ENCODE results near the gene FAM163A.

FAM163A gene

GRCh38 chr1:179794146-179794545, 51.1 kb downstream of the FAM163A start:
- no peak for TF ChIP-seq FOXK2 (IDR thresholded peaks at IDR 0.05)
- TF ChIP-seq L3MBTL2 (conservative IDR thresholded peaks at IDR 0.05) = no peak
- no peak for TF ChIP-seq FOXM1 (IDR thresholded peaks at IDR 0.05; ENCODE audit: borderline replicate concordance)
- no peak for TF ChIP-seq SP1 (IDR thresholded peaks at IDR 0.05)
- no peak for TF ChIP-seq ZNF384 (IDR thresholded peaks at IDR 0.05)
- no peak for TF ChIP-seq SUZ12 (IDR thresholded peaks at IDR 0.05)
- no peak for TF ChIP-seq BHLHE40 (IDR thresholded peaks at IDR 0.05; ENCODE audit: borderline replicate concordance)
- no peak for TF ChIP-seq NFRKB (IDR thresholded peaks at IDR 0.05)
- TF ChIP-seq HDGF (IDR thresholded peaks at IDR 0.05; ENCODE audit: borderline replicate concordance) = no peak
- no peak for TF ChIP-seq PKNOX1 (IDR thresholded peaks at IDR 0.05)
- TF ChIP-seq ARNT (IDR thresholded peaks at IDR 0.05) = no peak
- no peak for TF ChIP-seq LEF1 (IDR thresholded peaks at IDR 0.05; ENCODE audit: borderline replicate concordance)
- no peak for TF ChIP-seq FOXA1 (IDR thresholded peaks at IDR 0.05)
- TF ChIP-seq CTBP1 (IDR thresholded peaks at IDR 0.05; ENCODE audit: borderline replicate concordance) = no peak
- no peak for DNase-seq (ENCODE audit: extremely low spot score)
- ChIA-PET POLR2A (no interaction called here), CTCF (interaction anchor here (1.0 to 1.5 kb wide), 2 partner anchors 16 kb away, joined by 3 to 9 read pairs; no protein-coding TSS in a partner anchor)

- POLR2A ChIA-PET = no interaction called here
- no peak for TF ChIP-seq SUZ12 (IDR thresholded peaks at IDR 0.05)
- no peak for TF ChIP-seq HDGF (IDR thresholded peaks at IDR 0.05; ENCODE audit: borderline replicate concordance)
- TF ChIP-seq LEF1 (IDR thresholded peaks at IDR 0.05; ENCODE audit: borderline replicate concordance) = no peak
- no peak for TF ChIP-seq ARNT (IDR thresholded peaks at IDR 0.05)
- no peak for TF ChIP-seq ZNF384 (IDR thresholded peaks at IDR 0.05)
- TF ChIP-seq TARDBP (IDR thresholded peaks at IDR 0.05) = no peak
- no peak for TF ChIP-seq BHLHE40 (IDR thresholded peaks at IDR 0.05; ENCODE audit: borderline replicate concordance)
- no peak for TF ChIP-seq FOXA1 (IDR thresholded peaks at IDR 0.05)
- no peak for TF ChIP-seq CTBP1 (IDR thresholded peaks at IDR 0.05; ENCODE audit: borderline replicate concordance)
- CTCF ChIA-PET = interaction anchor here (1.5 kb wide), 1 partner anchor 15 kb away, joined by 9 read pairs; no protein-coding TSS in a partner anchor
- no peak for DNase-seq (ENCODE audit: extremely low spot score)
Measured at GRCh38 chr1:179794669-179795068, 51.6 kb downstream of the FAM163A start.

- DNase-seq (ENCODE audit: extremely low spot score) = no peak
- ChIA-PET CTCF (interaction anchor here (1.3 to 3.8 kb wide), 3 partner anchors 12 to 92 kb away, joined by 4 to 24 read pairs (median 9); no protein-coding TSS in a partner anchor), POLR2A (no interaction called here)
- TF ChIP-seq SUZ12 (IDR thresholded peaks at IDR 0.05) (no peak), ZNF384 (IDR thresholded peaks at IDR 0.05) (no peak), FOXK2 (IDR thresholded peaks at IDR 0.05) (no peak), FOXM1 (IDR thresholded peaks at IDR 0.05; ENCODE audit: borderline replicate concordance) (no peak), HDGF (IDR thresholded peaks at IDR 0.05; ENCODE audit: borderline replicate concordance) (no peak), ARNT (IDR thresholded peaks at IDR 0.05) (no peak), FOXA1 (IDR thresholded peaks at IDR 0.05) (no peak), NFRKB (IDR thresholded peaks at IDR 0.05) (no peak), PKNOX1 (IDR thresholded peaks at IDR 0.05) (no peak), TARDBP (IDR thresholded peaks at IDR 0.05) (no peak), ELF4 (IDR thresholded peaks at IDR 0.05) (no peak)
Measured at GRCh38 chr1:179798213-179798863, 55.2 kb downstream of the FAM163A start.

GRCh38 chr1:179798864-179799516, 55.9 kb downstream of the FAM163A start:
- ChIA-PET CTCF (interaction anchor here (1.3 to 3.8 kb wide), 3 partner anchors 11 to 92 kb away, joined by 4 to 24 read pairs (median 9); no protein-coding TSS in a partner anchor), POLR2A (interaction anchor here (1.7 kb wide), 1 partner anchor 16 kb away, joined by 4 read pairs; no protein-coding TSS in a partner anchor)

GRCh38 chr1:179800481-179800880, 57.4 kb downstream of the FAM163A start:
- ChIA-PET CTCF (no interaction called here), POLR2A (interaction anchor here (1.7 kb wide), 2 partner anchors 9 to 14 kb away, joined by 4 to 5 read pairs; no protein-coding TSS in a partner anchor)
- no peak for DNase-seq (ENCODE audit: extremely low spot score)
- no peak for TF ChIP-seq ELF4 (IDR thresholded peaks at IDR 0.05)
- no peak for TF ChIP-seq ARNT (IDR thresholded peaks at IDR 0.05)
- TF ChIP-seq BHLHE40 (IDR thresholded peaks at IDR 0.05; ENCODE audit: borderline replicate concordance) = no peak
- TF ChIP-seq TARDBP (IDR thresholded peaks at IDR 0.05) = no peak
- no peak for TF ChIP-seq CTBP1 (IDR thresholded peaks at IDR 0.05; ENCODE audit: borderline replicate concordance)
- no peak for TF ChIP-seq NFRKB (IDR thresholded peaks at IDR 0.05)
- TF ChIP-seq FOXA1 (IDR thresholded peaks at IDR 0.05) = no peak
- TF ChIP-seq PKNOX1 (IDR thresholded peaks at IDR 0.05) = no peak
- TF ChIP-seq FOXK2 (IDR thresholded peaks at IDR 0.05) = no peak
- no peak for TF ChIP-seq FOXM1 (IDR thresholded peaks at IDR 0.05; ENCODE audit: borderline replicate concordance)
- no peak for TF ChIP-seq LEF1 (IDR thresholded peaks at IDR 0.05; ENCODE audit: borderline replicate concordance)
- TF ChIP-seq SP1 (IDR thresholded peaks at IDR 0.05) = no peak
- TF ChIP-seq ZNF384 (IDR thresholded peaks at IDR 0.05) = no peak
- no peak for TF ChIP-seq L3MBTL2 (conservative IDR thresholded peaks at IDR 0.05)

More at GRCh38 chr1:179798864-179799516, 55.9 kb downstream of the FAM163A start:
- TF ChIP-seq LEF1 (IDR thresholded peaks at IDR 0.05; ENCODE audit: borderline replicate concordance) (no peak), FOXK2 (IDR thresholded peaks at IDR 0.05) (no peak), ARNT (IDR thresholded peaks at IDR 0.05) (no peak), SP1 (IDR thresholded peaks at IDR 0.05) (no peak), L3MBTL2 (conservative IDR thresholded peaks at IDR 0.05) (no peak), HDGF (IDR thresholded peaks at IDR 0.05; ENCODE audit: borderline replicate concordance) (no peak), FOXM1 (IDR thresholded peaks at IDR 0.05; ENCODE audit: borderline replicate concordance) (no peak), ELF4 (IDR thresholded peaks at IDR 0.05) (no peak), BHLHE40 (IDR thresholded peaks at IDR 0.05; ENCODE audit: borderline replicate concordance) (no peak), PKNOX1 (IDR thresholded peaks at IDR 0.05) (no peak), CTBP1 (IDR thresholded peaks at IDR 0.05; ENCODE audit: borderline replicate concordance) (no peak), NFRKB (IDR thresholded peaks at IDR 0.05) (no peak), TARDBP (IDR thresholded peaks at IDR 0.05) (no peak), ZNF384 (IDR thresholded peaks at IDR 0.05) (no peak), FOXA1 (IDR thresholded peaks at IDR 0.05) (no peak), SUZ12 (IDR thresholded peaks at IDR 0.05) (no peak)
- no peak for DNase-seq (ENCODE audit: extremely low spot score)
